IgD-negative memory B cell (primary cell): Measurements from ENCODE around the gene KCNH8. TPM values are rescaled to one million over a fixed set of nuclear protein-coding genes. Genes with fewer than 3 reads are reported as not detected.
A peak's percentile ranks its signal among the peaks of the same experiment; 100 is the strongest.

ENCODE experiments used
- H3K27ac Mint-ChIP-seq, 3 donors: one replicate each; pipeline ENCODE4 v1.8.0; 2020 to 2022; ENCODE audit warnings: mild to moderate bottlenecking in 3 of 3, mixed read lengths in 3 of 3, moderate library complexity in 1 of 3
- H3K27me3 Mint-ChIP-seq: one replicate; pipeline ENCODE4 v1.8.0; 2021; ENCODE audit warnings: mixed read lengths
- H3K36me3 Mint-ChIP-seq: one replicate; pipeline ENCODE4 v1.8.0; 2020; ENCODE audit warnings: mild to moderate bottlenecking, mixed read lengths
- H3K4me1 Mint-ChIP-seq, 3 donors: one replicate each; pipeline ENCODE4 v1.8.0; 2020 to 2022; ENCODE audit warnings: mixed read lengths in 3 of 3, mild to moderate bottlenecking in 1 of 3
- H3K4me3 Mint-ChIP-seq, 4 donors: one replicate each; pipeline ENCODE4 v1.8.0; 2020 to 2022; ENCODE audit warnings: mild to moderate bottlenecking in 4 of 4, mixed read lengths in 4 of 4, moderate library complexity in 3 of 4
- H3K9me3 Mint-ChIP-seq, 3 donors: one replicate each; pipeline ENCODE4 v1.8.0; 2020 to 2021; ENCODE audit warnings: mixed read lengths in 3 of 3, mild to moderate bottlenecking in 1 of 3
- polyA plus RNA-seq: library from polyadenylated mRNA; unstranded; fragments of 300-500 nt; fragmentation: Illumina TruSeq; gene quantifications from one replicate; pipeline ENCODE4 v1.2.3, GENCODE V29; 2021

The KCNH8 gene
- polyA plus RNA-seq, 1 donor from 2014 or later = 1.9 TPM

GRCh38 chr3:19547665-19548464 lies 399.6 kb downstream of the KCNH8 start:
- no peaks in the 10 kb centered on the region for H3K27me3 Mint-ChIP-seq
- H3K36me3 Mint-ChIP-seq = no peaks in the 10 kb centered on the region
- H3K9me3 Mint-ChIP-seq = peaks cover 0 to 5% (median under 1%) of the 10 kb centered on the region in 3 donors
- no peak overlapping the region for H3K27ac Mint-ChIP-seq
- H3K4me1 Mint-ChIP-seq = peaks cover 9 to 25% (median 15%) of the 10 kb centered on the region in 3 donors
- no peak overlapping the region for H3K4me3 Mint-ChIP-seq

DNA sequence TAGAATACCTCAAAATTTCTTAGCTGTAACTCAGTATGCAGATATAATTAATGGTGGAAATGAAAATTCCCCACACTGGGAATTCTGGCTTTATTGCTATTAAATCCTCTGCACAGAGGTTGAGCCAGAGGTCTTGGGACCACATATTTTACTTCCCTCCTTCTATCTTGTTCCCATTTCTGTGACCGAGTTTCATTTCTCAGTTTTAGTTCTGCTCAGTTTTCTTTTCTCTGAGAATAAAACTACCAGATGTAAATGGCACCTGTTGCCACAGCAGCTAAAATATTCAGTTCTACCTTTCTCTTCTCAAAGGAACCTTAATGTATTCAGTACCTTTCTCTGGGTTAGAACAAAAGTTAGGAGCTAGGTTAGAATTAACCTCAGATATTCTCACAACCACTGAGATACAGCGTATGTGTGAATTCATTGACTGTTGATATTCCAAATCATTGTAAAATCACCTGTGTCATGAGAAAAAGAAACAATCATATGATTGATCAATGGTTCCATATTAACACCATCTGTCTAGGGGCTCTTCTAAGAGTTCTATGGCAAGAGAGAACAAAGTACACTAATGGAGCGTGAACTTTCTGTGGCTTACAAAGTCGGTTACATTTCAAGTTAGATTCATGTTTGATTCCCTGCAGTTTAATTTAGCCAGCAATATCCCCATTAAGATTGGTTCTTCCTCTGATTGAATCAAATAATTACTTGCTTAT lies 411.6 kb downstream of the KCNH8 start:
- H3K4me3 Mint-ChIP-seq = peak overlapping the region in 3 of 4 donors; percentile 3 to 48 (median 47)
- peak overlapping the region in 2 of 3 donors; percentile 6 to 80 for H3K27ac Mint-ChIP-seq
- H3K9me3 Mint-ChIP-seq = peaks cover 0 to 3% (median 0%) of the 10 kb centered on the region in 3 donors

GRCh38 chr3:19573644-19574043 lies 425.3 kb downstream of the KCNH8 start:
- no peak overlapping the region for H3K4me3 Mint-ChIP-seq
- H3K36me3 Mint-ChIP-seq = no peaks in the 10 kb centered on the region
- H3K27me3 Mint-ChIP-seq = no peaks in the 10 kb centered on the region
- H3K4me1 Mint-ChIP-seq = no peaks in the 10 kb centered on the region
- no peak overlapping the region for H3K27ac Mint-ChIP-seq
- H3K9me3 Mint-ChIP-seq = peaks cover 0 to 3% (median 0%) of the 10 kb centered on the region in 3 donors

More for the DNA sequence above, 411.6 kb downstream of the KCNH8 start:
- Mint-ChIP-seq H3K36me3 (peaks cover 1% of the 10 kb centered on the region), H3K4me1 (peaks cover 15 to 19% (median 18%) of the 10 kb centered on the region in 3 donors), H3K27me3 (no peaks in the 10 kb centered on the region)

- no peaks in the 10 kb centered on the region for H3K27me3 Mint-ChIP-seq
- H3K36me3 Mint-ChIP-seq = no peaks in the 10 kb centered on the region
- peaks cover 0 to 3% (median 0%) of the 10 kb centered on the region in 3 donors for H3K9me3 Mint-ChIP-seq
- H3K4me3 Mint-ChIP-seq = no peak overlapping the region
- no peak overlapping the region for H3K27ac Mint-ChIP-seq
- H3K4me1 Mint-ChIP-seq = peaks cover 0 to 1% (median 0%) of the 10 kb centered on the region in 3 donors
Measured at GRCh38 chr3:19574268-19574667, 426.0 kb downstream of the KCNH8 start.

DNA sequence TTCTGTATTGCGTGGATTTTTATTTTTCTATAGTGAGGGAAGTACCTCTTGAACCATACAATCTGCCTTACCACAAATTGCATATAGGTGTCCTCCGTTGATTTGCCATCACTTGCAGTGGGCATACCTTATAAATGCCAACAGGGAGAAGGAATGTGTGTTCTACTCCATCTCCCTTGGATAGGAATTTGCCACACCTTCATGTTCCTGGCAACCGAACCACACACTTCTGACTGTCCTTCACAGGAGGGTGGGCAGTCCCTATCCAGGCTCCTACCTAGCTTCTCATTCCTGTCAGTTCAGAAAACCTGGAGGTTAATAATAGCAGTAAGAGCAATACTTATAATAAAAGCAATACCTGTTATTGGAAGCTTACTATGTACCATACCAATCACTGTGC lies 428.0 kb downstream of the KCNH8 start:
- Mint-ChIP-seq H3K27me3 (no peaks in the 10 kb centered on the region), H3K4me3 (no peak overlapping the region), H3K4me1 (peaks cover 0 to 1% (median 1%) of the 10 kb centered on the region in 3 donors), H3K9me3 (peaks cover 0 to 5% (median 0%) of the 10 kb centered on the region in 3 donors), H3K36me3 (no peaks in the 10 kb centered on the region), H3K27ac (no peak overlapping the region)
